Mesenchymal stem cell (in vitro differentiated cells and primary cell): ENCODE measurements around the gene MMP28.

Experiments used
- DNase-seq: peaks from one replicate; pipeline ENCODE4 v3.0.0-alpha.2; 2013
- H2AFZ ChIP-seq: one replicate; pipeline ENCODE4 v1.6.1; 2013; ENCODE audit warnings: low read depth, mild to moderate bottlenecking, control low read depth, inconsistent platforms, low read length, moderate library complexity
- H2AK5ac ChIP-seq: 2 replicates; pipeline ENCODE4 v1.6.1; 2013; ENCODE audit warnings: low read length, moderate library complexity, mild to moderate bottlenecking, inconsistent platforms; ENCODE audit not compliant: severe bottlenecking
- H2BK120ac ChIP-seq: one replicate; pipeline ENCODE4 v1.6.1; 2013; ENCODE audit warnings: low read depth, mild to moderate bottlenecking, inconsistent platforms, low read length, moderate library complexity
- H2BK12ac ChIP-seq, 2 experiments: one replicate each; pipeline ENCODE4 v1.6.1; 2013; ENCODE audit warnings: inconsistent platforms in 2 of 2, low read length in 2 of 2, mild to moderate bottlenecking in 2 of 2, moderate library complexity in 2 of 2, control low read depth in 1 of 2
- H2BK15ac ChIP-seq: one replicate; pipeline ENCODE4 v1.6.1; 2013; ENCODE audit warnings: mild to moderate bottlenecking, low read depth, inconsistent platforms; ENCODE audit not compliant: poor library complexity, severe bottlenecking
- H2BK5ac ChIP-seq: 2 replicates; pipeline ENCODE4 v1.6.1; 2013; ENCODE audit warnings: low read depth, mild to moderate bottlenecking, low read length, control low read depth, inconsistent platforms; ENCODE audit not compliant: poor library complexity, severe bottlenecking
- H3K14ac ChIP-seq, 2 experiments: one replicate each; pipeline ENCODE4 v1.6.1; 2013; ENCODE audit warnings: inconsistent platforms in 2 of 2, low read length in 2 of 2, control low read depth in 1 of 2, mild to moderate bottlenecking in 1 of 2, moderate library complexity in 1 of 2
- H3K18ac ChIP-seq, 2 experiments: one replicate each; pipeline ENCODE4 v1.6.1; 2013; ENCODE audit warnings: inconsistent platforms in 2 of 2, low read length in 2 of 2, control low read depth in 1 of 2, low read depth in 1 of 2, mild to moderate bottlenecking in 1 of 2
- H3K23ac ChIP-seq, 2 experiments: one replicate each; pipeline ENCODE4 v1.6.1; 2013; ENCODE audit warnings: inconsistent platforms in 2 of 2, low read length in 2 of 2, mild to moderate bottlenecking in 2 of 2, moderate library complexity in 2 of 2, control low read depth in 1 of 2
- H3K27ac ChIP-seq: 2 replicates; pipeline ENCODE4 v1.5.1; 2013; ENCODE audit warnings: mild to moderate bottlenecking, moderate library complexity, low read length, control low read depth, inconsistent platforms; ENCODE audit not compliant: poor library complexity, severe bottlenecking
- H3K27me3 ChIP-seq, 2 experiments: 2 replicates each; pipeline versions ENCODE4 v1.6.1 to v1.7.0; 2013; ENCODE audit warnings: low read length in 2 of 2, mild to moderate bottlenecking in 2 of 2, moderate library complexity in 2 of 2, control low read depth in 1 of 2, inconsistent platforms in 1 of 2; ENCODE audit not compliant: control insufficient read depth in 1 of 2, insufficient read depth in 1 of 2
- H3K36me3 ChIP-seq, 2 experiments: 2 replicates each; pipeline versions ENCODE4 v1.6.1 to v1.7.0; 2013; ENCODE audit warnings: low read length in 2 of 2, control low read depth in 1 of 2, inconsistent platforms in 1 of 2, low read depth in 1 of 2, mild to moderate bottlenecking in 1 of 2; ENCODE audit not compliant: insufficient read depth in 2 of 2, control insufficient read depth in 1 of 2
- H3K4ac ChIP-seq, 2 experiments: one replicate each; pipeline ENCODE4 v1.6.1; 2013; ENCODE audit warnings: inconsistent platforms in 2 of 2, low read length in 2 of 2, mild to moderate bottlenecking in 2 of 2, moderate library complexity in 2 of 2, control low read depth in 1 of 2, low read depth in 1 of 2
- H3K4me1 ChIP-seq: 2 replicates; pipeline ENCODE4 v1.6.1; 2013; ENCODE audit warnings: low read depth, low read length, control low read depth; ENCODE audit not compliant: control insufficient read depth, insufficient read depth
- H3K4me2 ChIP-seq: 2 replicates; pipeline ENCODE4 v1.6.1; 2013; ENCODE audit warnings: low read length, mild to moderate bottlenecking, inconsistent platforms; ENCODE audit not compliant: poor library complexity, severe bottlenecking
- H3K4me3 ChIP-seq, 2 experiments: 2 replicates each; pipeline versions ENCODE4 v1.5.1 to v1.7.0; 2013; ENCODE audit warnings: low read length in 2 of 2, mild to moderate bottlenecking in 2 of 2, control low read depth in 1 of 2, low read depth in 1 of 2; ENCODE audit not compliant: insufficient read depth in 1 of 2
- H3K79me1 ChIP-seq: replicated peaks from 2 replicates; pipeline ENCODE4 v1.6.1; 2013; ENCODE audit warnings: mild to moderate bottlenecking, control low read depth, low read length, inconsistent platforms; ENCODE audit not compliant: poor library complexity, severe bottlenecking
- H3K9ac ChIP-seq: 2 replicates; pipeline ENCODE4 v1.7.0; 2013; ENCODE audit warnings: mild to moderate bottlenecking, low read length, moderate library complexity
- H3K9me3 ChIP-seq: 2 replicates; pipeline ENCODE4 v1.7.0; 2013; ENCODE audit warnings: mild to moderate bottlenecking, low read length; ENCODE audit not compliant: control insufficient read depth
- H4K8ac ChIP-seq: one replicate; pipeline ENCODE4 v1.6.1; 2013; ENCODE audit warnings: inconsistent platforms, mild to moderate bottlenecking, low read length, moderate library complexity
- H4K91ac ChIP-seq: one replicate; pipeline ENCODE4 v1.6.1; 2013; ENCODE audit warnings: mild to moderate bottlenecking, low read length, inconsistent platforms
- WGBS: methylation state at CpG from one replicate; pipeline ENCODE4 v1.1.7; 2013; ENCODE audit warnings: mixed read lengths; 5-methylcytosine and 5-hydroxymethylcytosine counted together

Gene MMP28

GRCh38 chr17:35726127-35726952, 69.1 kb downstream of the MMP28 start:
- Histone ChIP-seq H3K9ac (peak overlapping the region; percentile 39), H3K79me1 (peaks cover 12% of the 10 kb centered on the region), H2AFZ (no peak overlapping the region), H3K27me3 (peaks cover 0 to 13% of the 10 kb centered on the region in 2 experiments), H2BK12ac (peak overlapping the region; percentile 14 to 83), H3K4me3 (peak overlapping the region in 1 of 2 experiments; percentile 29), H2BK5ac (peak overlapping the region; percentile 3), H2BK15ac (no peak overlapping the region), H3K27ac (peak overlapping the region; percentile 81), H3K36me3 (peaks cover 18 to 49% of the 10 kb centered on the region in 2 experiments), H3K4ac (peak overlapping the region in 1 of 2 experiments; percentile 58), H3K23ac (no peak overlapping the region), H3K14ac (peak overlapping the region in 1 of 2 experiments; percentile 65), H3K9me3 (no peaks in the 10 kb centered on the region), H3K4me2 (peak overlapping the region; percentile 38), H2AK5ac (peak overlapping the region; percentile 37), H3K4me1 (peaks cover 30% of the 10 kb centered on the region), H3K18ac (peak overlapping the region; percentile 68 to 75), H4K91ac (peak overlapping the region; percentile 91), H2BK120ac (peak overlapping the region; percentile 89), H4K8ac (peak overlapping the region; percentile 29)
- 0% methylated on average over 4 of the region's 6 CpGs for WGBS
- peak; percentile 96 for DNase-seq

GRCh38 chr17:35725802-35726126, 69.7 kb downstream of the MMP28 start:
- Histone ChIP-seq H3K79me1 (peaks cover 15% of the 10 kb centered on the region), H2BK5ac (no peak overlapping the region), H4K8ac (peak overlapping the region; percentile 29), H4K91ac (peak overlapping the region; percentile 91), H3K9me3 (no peaks in the 10 kb centered on the region), H2BK15ac (no peak overlapping the region), H3K14ac (peak overlapping the region in 1 of 2 experiments; percentile 65), H3K23ac (no peak overlapping the region), H3K4me2 (peak overlapping the region; percentile 20), H2BK12ac (peak overlapping the region; percentile 14 to 81), H2AK5ac (peak overlapping the region; percentile 37), H3K27me3 (peaks cover 0 to 8% of the 10 kb centered on the region in 2 experiments), H3K4me3 (no peak overlapping the region), H3K4me1 (peaks cover 27% of the 10 kb centered on the region), H2BK120ac (no peak overlapping the region), H3K9ac (no peak overlapping the region), H3K18ac (peak overlapping the region; percentile 46 to 62), H2AFZ (no peak overlapping the region), H3K36me3 (peaks cover 18 to 54% of the 10 kb centered on the region in 2 experiments), H3K27ac (peak overlapping the region; percentile 81), H3K4ac (peak overlapping the region in 1 of 2 experiments; percentile 58)
- 45% methylated on average over 2 of the region's 2 CpGs for WGBS
- no peak for DNase-seq

- H4K8ac ChIP-seq = peak overlapping the region; percentile 66
- H3K27me3 ChIP-seq = peaks cover 0 to 4% of the 10 kb centered on the region in 2 experiments
- H2AFZ ChIP-seq = no peak overlapping the region
- peaks cover 18 to 58% of the 10 kb centered on the region in 2 experiments for H3K36me3 ChIP-seq
- no peak for DNase-seq
- H2BK120ac ChIP-seq = no peak overlapping the region
- H3K4me2 ChIP-seq = no peak overlapping the region
- peaks cover 27% of the 10 kb centered on the region for H3K4me1 ChIP-seq
- no peak overlapping the region for H4K91ac ChIP-seq
- no peak overlapping the region for H2BK15ac ChIP-seq
- H3K18ac ChIP-seq = peak overlapping the region in 1 of 2 experiments; percentile 46
- H2BK12ac ChIP-seq = no peak overlapping the region
- H3K4me3 ChIP-seq = no peak overlapping the region
- H3K9ac ChIP-seq = no peak overlapping the region
- no peak overlapping the region for H2BK5ac ChIP-seq
- no peak overlapping the region for H3K23ac ChIP-seq
- peak overlapping the region; percentile 21 to 59 for H3K4ac ChIP-seq
- WGBS = 98% methylated on average over 4 of the region's 4 CpGs
- H3K79me1 ChIP-seq = peaks cover 15% of the 10 kb centered on the region
- peak overlapping the region; percentile 12 for H2AK5ac ChIP-seq
- no peak overlapping the region for H3K14ac ChIP-seq
- H3K9me3 ChIP-seq = no peaks in the 10 kb centered on the region
- peak overlapping the region; percentile 81 for H3K27ac ChIP-seq
Observed at GRCh38 chr17:35725058-35725457, 70.4 kb downstream of the MMP28 start.

DNA sequence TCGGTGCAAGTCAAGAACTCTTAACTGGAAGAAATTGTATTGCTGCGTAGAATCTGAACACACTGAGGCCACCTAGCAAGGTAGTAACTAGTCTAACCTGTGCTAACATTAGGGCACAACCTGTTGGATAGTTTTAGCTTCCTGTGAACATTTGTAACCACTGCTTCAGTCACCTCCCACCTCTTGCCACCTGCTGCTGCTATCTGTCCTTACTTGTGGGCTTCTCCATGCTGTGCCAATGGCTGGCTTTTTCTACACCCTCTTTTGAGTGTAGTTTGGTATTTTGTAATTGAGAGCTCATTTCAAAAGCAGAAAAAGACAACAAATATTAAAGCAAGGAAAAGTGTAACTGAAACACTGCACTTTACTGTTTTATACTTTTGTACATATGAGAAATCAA, 71.7 kb downstream of the MMP28 start:
- no peak overlapping the region for H3K4me2 ChIP-seq
- DNase-seq = no peak
- no peak overlapping the region for H3K9ac ChIP-seq
- no peak overlapping the region for H2BK120ac ChIP-seq
- H3K23ac ChIP-seq = no peak overlapping the region
- no peak overlapping the region for H3K14ac ChIP-seq
- H4K91ac ChIP-seq = no peak overlapping the region
- H3K9me3 ChIP-seq = no peaks in the 10 kb centered on the region
- peaks cover 15% of the 10 kb centered on the region for H3K79me1 ChIP-seq
- no peak overlapping the region for H2AK5ac ChIP-seq
- WGBS = 96% methylated on average over 2 of the region's 2 CpGs
- peaks cover 20% of the 10 kb centered on the region for H3K4me1 ChIP-seq
- H4K8ac ChIP-seq = no peak overlapping the region
- no peak overlapping the region for H3K27ac ChIP-seq
- H3K27me3 ChIP-seq = no peaks in the 10 kb centered on the region
- H2BK5ac ChIP-seq = no peak overlapping the region
- no peak overlapping the region for H2BK12ac ChIP-seq
- no peak overlapping the region for H2AFZ ChIP-seq
- H3K36me3 ChIP-seq = peaks cover 16 to 71% of the 10 kb centered on the region in 2 experiments
- no peak overlapping the region for H3K4me3 ChIP-seq
- no peak overlapping the region for H2BK15ac ChIP-seq
- no peak overlapping the region for H3K18ac ChIP-seq
- H3K4ac ChIP-seq = no peak overlapping the region
